NCI-H774 (cell line): ENCODE results near the gene ABCC1.
"Not testable (repeated sequence)": the region's sequence is repeated elsewhere in the genome, so short reads cannot be mapped to it uniquely, and the experiment has no call there.

Experiments
- DNase-seq: peaks from one replicate; lab custom pipeline; 2025; lab: John Stamatoyannopoulos, UW

ABCC1 gene

GRCh38 chr16:16159662-16160061 is 210.2 kb downstream of the ABCC1 start:
- no peak for DNase-seq

- DNase-seq: no peak
Measured at GRCh38 chr16:16161319-16161718, 211.9 kb downstream of the ABCC1 start.

DNA sequence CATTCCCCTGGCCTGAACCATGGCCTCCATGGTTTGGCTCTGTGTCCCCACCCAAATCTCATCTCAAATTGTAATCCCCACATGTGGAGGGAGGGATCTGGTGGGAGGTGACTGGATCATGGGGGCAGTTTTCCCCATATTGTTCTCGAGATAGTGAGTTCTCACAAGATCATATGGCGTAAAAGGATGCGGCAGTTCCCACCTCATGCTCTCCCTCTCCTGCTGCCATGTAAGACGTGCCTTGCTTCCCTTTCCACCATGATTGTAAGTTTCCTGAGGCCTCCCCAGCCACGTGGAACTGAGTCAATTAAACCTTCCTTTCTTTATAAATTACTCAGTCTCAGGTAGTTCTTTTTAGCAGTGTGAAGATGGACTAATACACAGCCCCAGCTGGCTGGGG is 212.4 kb downstream of the ABCC1 start:
- DNase-seq: not testable (repeated sequence)

GRCh38 chr16:16162591-16162990 is 213.2 kb downstream of the ABCC1 start:
- DNase-seq: no peak

GRCh38 chr16:16163109-16163508 is 213.7 kb downstream of the ABCC1 start:
- DNase-seq: no peak

DNA sequence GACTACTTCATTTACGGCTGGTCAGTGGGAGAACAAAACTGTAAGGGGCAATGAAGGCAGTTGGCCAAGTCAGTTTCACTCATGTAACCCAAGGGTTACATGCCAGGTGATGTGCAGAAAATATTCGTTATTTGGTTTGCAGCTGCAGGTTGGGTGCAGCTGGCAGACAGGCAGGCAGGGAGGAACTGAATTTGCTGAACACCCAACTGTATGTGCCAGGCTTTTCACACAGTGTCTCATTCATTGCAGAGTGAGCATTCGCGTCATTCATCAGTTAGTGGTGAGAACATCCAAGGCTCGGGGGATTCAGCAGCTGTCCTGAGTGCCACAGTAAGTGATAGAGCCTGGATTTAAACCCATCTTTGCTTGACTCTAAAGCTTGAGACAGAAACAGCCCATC is 214.2 kb downstream of the ABCC1 start:
- no peak for DNase-seq

DNA sequence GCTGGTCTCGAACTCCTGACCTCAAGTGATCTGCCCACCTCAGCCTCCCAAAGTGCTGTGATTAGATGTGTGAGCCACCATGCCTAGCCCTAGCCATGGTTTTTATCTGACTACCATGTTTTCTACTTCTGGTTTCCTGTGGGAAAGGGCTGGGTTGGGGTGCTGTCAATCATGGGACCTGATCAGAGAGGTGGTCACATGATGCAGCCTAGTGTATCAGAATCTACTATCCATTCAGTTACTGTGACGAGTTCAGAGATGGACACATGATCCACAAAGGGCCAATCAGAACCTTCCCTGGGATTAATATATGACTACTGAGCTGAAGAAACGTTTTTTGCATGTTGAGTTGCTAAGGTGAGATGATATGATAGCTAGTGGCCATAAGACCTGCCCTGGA is 214.8 kb downstream of the ABCC1 start:
- DNase-seq: no peak

GRCh38 chr16:16166085-16166484 is 216.7 kb downstream of the ABCC1 start:
- no peak for DNase-seq

GRCh38 chr16:16166949-16167348 is 217.5 kb downstream of the ABCC1 start:
- DNase-seq: no peak

DNA sequence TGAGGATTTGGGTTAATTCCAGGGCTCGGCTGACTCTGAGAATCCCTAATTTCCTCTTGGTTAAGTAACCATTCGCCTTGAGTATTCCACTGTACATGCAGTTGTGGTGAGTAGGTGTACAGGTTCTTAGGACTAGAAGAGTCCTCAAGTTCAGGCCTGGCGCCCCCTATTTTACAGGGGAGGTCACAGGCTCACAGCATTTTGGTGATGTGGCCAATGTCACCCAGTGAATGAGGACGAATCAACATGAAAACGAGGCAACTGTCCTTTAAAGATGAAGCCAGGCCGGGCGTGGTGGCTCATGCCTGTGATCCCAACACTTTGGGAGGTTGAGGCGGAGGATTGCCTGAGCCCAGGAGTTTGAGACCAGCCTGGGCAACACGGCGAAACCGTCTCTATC is 218.5 kb downstream of the ABCC1 start:
- no peak for DNase-seq

DNA sequence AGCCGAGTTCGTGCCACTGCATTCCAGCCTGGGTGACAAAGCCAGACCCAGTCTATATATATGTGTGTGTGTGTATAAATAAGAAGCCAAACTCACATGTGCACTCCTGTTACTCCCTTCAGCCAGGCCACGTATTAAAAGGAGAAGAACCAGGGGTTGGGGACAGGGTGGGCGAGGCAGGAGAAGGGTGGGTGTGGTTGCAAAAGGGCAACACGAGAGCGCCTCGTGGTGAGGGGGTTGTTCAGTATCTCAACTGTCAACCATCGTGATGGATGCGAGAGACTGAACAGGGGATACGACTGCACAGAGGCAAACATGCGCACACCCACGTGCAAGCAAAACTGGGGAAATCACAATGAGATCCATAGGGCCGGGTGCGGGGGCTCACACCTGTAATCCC is 219.0 kb downstream of the ABCC1 start:
- DNase-seq: no peak

DNA sequence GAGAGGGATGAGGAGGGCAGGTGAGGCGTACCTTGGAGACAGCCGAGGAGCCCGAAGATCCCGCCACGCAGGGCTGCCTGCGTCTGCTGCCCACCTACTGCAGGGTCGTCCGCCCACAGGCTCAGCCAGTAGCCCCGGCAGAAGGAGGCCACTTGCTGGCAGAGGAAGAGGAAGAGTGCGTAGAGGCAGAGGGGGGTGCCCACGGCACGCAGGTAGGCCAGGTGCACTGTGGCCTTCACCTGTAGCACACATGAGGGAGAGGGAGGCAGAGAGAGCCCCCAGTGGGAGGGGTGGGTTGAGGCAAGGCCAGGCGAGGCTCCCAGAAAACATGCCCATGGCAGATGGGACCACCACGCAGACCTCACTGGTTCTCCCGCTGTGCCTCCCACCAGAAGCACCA is 220.2 kb downstream of the ABCC1 start:
- DNase-seq: no peak

DNA sequence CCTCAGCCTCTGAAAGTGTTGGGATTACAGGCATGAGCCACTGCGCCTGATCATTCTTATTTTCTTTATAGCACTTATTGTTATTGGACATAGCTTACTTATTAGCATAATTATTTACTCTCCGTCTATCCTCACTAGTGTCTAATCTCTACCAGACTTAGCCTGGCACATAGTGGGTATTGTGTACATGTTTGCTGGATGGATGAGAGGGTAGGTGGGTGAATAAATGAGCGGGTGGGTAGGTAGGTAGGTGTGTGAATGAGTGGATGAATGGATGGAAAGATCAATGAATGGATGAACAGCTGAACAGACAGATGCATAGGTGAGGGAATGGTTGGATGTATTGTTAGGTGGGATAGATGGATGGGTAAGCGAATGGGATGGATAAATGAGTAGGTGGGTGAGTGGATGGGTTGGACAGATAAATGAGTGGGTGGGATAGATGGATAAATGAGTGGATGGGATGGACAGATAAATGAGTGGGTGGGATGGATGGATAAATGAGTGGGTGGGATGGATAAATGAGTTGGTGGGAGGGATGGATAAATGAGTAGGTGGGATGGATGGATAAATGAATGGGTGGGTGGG is 222.0 kb downstream of the ABCC1 start:
- no peak for DNase-seq

DNA sequence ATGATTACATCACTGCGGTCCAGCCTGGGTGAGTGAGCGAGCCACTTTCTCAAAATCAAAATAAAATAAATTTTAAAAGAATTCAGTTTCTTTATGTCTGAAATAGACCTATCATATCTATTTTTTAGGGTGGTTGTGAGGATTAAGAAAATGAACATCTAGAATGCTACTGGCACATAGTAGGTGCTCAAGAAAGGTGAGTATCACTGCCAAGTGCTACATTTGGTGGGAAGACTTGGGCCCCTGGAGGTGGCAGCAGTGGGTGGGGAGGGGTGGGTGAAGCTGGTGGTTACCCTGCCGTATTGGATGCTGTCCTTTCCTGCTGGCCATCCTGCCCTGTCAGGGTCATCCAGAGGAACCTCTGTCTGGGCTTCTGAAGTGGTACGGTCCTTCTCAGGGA is 223.6 kb downstream of the ABCC1 start:
- no peak for DNase-seq

GRCh38 chr16:16175296-16175695 is 225.9 kb downstream of the ABCC1 start:
- no peak for DNase-seq

DNA sequence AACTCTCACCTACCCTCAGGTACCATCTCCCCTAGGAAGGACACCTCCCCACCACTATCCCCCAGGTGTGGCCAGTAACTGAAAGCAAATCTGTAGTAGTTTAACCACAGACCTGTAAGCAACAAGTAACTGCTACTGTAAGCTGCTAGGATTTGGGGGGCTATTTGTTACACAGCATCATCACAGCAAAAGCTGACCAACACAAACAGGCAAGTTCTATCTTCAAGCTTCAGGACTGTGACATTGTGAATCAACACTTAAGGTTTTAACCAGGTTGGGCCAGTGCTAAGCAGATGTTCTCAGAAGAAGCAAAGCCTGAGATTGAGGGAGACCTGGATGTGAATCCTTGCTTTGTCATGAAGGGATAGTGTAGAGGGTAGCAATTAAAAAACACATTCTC is 226.9 kb downstream of the ABCC1 start:
- DNase-seq: no peak

GRCh38 chr16:16178455-16179162 is 229.2 kb downstream of the ABCC1 start:
- no peak for DNase-seq

DNA sequence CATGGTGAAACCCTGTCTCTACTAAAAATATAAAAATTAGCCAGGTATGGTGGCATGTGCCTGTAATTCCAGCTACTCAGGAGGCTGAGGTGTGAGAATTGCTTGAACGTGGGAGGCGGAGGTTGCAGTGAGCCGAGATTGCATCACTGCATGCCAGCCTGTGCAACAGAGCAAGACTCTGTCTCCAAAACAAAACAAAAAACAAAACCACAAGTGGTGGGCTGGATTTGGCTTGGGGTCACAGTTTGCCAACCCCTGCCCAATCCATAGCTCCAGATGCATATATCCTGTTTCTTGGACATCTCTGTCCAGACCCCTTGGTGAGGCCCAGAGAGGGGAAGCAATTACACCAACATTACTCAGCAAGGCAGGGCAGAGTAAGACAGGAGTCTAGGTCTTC is 232.3 kb downstream of the ABCC1 start:
- not testable (repeated sequence) for DNase-seq

DNA sequence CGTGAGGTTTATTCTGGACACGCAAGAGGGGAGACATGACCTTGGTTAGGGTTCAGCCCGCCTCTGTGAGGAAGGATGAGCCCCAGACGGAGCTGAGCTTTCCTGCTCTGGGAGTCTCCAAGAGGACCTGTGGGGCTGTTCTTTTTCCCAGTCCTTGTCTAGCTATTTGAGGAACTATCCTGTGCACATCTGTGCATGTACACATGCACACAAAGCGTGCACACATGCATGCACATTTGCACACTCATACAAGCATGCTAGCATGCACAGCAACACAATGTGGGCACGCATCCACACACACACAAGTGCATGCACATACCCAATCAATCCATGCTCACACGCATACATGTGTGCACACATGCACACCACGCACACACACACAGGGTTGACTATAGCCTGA is 233.5 kb downstream of the ABCC1 start:
- DNase-seq: no peak

GRCh38 chr16:16183562-16183961 is 234.1 kb downstream of the ABCC1 start:
- no peak for DNase-seq

- DNase-seq: no peak
Measured at GRCh38 chr16:16184594-16184993, 235.2 kb downstream of the ABCC1 start.

DNA sequence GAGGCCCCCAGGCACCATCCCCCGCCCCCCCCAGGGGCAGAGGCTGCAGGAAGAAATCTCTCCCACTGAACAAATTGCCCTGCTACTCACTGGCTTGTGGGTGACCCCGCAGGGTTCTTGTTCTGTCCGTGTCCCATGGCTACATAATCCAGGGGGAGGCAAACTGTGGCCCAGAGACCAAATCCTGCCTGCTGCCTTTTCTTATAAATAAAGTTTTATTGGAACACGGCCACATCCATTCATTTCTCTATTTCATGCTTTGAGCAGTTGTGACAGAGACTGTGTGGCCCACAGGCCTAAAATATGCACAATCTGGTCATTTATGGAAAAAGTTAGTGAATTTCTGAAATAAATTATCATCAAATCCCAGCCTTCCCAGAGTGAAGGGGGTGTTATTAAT is 235.7 kb downstream of the ABCC1 start:
- DNase-seq: no peak

DNA sequence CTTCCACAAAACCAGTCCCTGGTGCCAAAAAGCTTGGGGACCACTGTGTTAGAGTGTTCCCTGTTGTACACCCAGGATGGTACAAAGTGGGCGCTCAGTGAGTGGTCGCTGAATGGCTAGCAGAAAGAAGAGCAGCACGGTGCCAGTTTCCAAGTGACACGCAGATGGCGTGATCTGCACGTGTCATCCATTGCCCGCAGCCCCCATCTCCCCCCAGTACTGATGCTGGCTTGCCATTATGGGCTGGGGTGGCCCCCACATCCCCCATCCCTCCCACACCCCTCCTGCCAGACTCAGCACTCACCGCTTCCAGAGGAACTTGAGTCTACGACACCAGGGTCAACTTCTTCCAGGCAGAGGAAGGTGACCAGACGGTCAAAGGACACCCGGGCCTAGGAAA is 237.4 kb downstream of the ABCC1 start:
- DNase-seq: no peak

GRCh38 chr16:16188827-16189226 is 239.4 kb downstream of the ABCC1 start:
- no peak for DNase-seq
